ENCODE data around the gene CCDC85A.

DNA sequence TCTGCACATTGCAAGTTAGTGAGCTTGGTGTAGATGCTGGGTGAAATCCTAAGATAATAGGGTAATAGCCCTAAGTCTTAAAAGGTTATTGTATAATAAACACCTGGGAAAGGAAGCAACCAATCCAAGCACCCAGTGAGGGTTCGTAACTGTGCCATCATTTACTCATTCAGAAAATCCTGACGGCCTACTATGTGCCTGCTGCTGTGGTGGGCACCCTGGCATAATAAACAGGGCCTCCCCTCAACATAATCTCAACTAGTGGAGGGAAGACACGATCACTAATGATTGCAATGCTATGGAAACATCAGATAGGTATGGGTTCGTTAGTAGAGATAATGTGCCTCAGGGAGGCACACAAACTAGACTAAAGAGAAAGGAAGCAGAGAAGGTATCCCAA lies 48.9 kb upstream of the CCDC85A start:
- no peak for TF ChIP-seq MEF2A (IDR thresholded peaks at IDR 0.05; ENCODE audit: borderline replicate concordance, low read depth)
- TF ChIP-seq CTCF (IDR thresholded peaks at IDR 0.05) = no peak
- no peak for TF ChIP-seq RFX5 (IDR thresholded peaks at IDR 0.05; ENCODE audit: low read length)
- no peak for TF ChIP-seq NRF1 (IDR thresholded peaks at IDR 0.05; ENCODE audit: low read depth, low read length)
- TF ChIP-seq SIN3A (IDR thresholded peaks at IDR 0.05; ENCODE audit: borderline replicate concordance, low read depth, low read length) = no peak
- TF ChIP-seq MAX (IDR thresholded peaks at IDR 0.05; ENCODE audit: low read depth) = no peak
- no peak for TF ChIP-seq YY1 (IDR thresholded peaks at IDR 0.05; ENCODE audit: low read depth)
- no peak for TF ChIP-seq POLR2AphosphoS5 (IDR thresholded peaks at IDR 0.05; ENCODE audit: low read depth, low read length)
- no peak for TF ChIP-seq GABPA (IDR thresholded peaks at IDR 0.05; ENCODE audit: low read depth)
- no peak for TF ChIP-seq EZH2phosphoT487 (IDR thresholded peaks at IDR 0.05; ENCODE audit: borderline replicate concordance, low read depth)
- no peak for TF ChIP-seq RAD21 (IDR thresholded peaks at IDR 0.05; ENCODE audit: low read length)
- no peak for TF ChIP-seq TCF12 (IDR thresholded peaks at IDR 0.05)
- TF ChIP-seq, protein P1, sequence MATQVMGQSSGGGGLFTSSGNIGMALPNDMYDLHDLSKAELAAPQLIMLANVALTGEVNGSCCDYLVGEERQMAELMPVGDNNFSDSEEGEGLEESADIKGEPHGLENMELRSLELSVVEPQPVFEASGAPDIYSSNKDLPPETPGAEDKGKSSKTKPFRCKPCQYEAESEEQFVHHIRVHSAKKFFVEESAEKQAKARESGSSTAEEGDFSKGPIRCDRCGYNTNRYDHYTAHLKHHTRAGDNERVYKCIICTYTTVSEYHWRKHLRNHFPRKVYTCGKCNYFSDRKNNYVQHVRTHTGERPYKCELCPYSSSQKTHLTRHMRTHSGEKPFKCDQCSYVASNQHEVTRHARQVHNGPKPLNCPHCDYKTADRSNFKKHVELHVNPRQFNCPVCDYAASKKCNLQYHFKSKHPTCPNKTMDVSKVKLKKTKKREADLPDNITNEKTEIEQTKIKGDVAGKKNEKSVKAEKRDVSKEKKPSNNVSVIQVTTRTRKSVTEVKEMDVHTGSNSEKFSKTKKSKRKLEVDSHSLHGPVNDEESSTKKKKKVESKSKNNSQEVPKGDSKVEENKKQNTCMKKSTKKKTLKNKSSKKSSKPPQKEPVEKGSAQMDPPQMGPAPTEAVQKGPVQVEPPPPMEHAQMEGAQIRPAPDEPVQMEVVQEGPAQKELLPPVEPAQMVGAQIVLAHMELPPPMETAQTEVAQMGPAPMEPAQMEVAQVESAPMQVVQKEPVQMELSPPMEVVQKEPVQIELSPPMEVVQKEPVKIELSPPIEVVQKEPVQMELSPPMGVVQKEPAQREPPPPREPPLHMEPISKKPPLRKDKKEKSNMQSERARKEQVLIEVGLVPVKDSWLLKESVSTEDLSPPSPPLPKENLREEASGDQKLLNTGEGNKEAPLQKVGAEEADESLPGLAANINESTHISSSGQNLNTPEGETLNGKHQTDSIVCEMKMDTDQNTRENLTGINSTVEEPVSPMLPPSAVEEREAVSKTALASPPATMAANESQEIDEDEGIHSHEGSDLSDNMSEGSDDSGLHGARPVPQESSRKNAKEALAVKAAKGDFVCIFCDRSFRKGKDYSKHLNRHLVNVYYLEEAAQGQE (IDR thresholded peaks at IDR 0.05; ENCODE audit: low read depth, low read length) = no peak
- TF ChIP-seq JUND (IDR thresholded peaks at IDR 0.05) = no peak

Data from SK-N-SH (cell line).